Spleen (tissue), 7 donors: ENCODE data around the gene UBL7.

ENCODE experiments used
- CTCF ChIP-seq, 11 experiments: fragments of 200-600 bp in 7 of 11; fragments of 450-650 bp in 4 of 11; sonication (generic) in 4 of 11; IDR thresholded peaks in 8 of 11; conservative IDR thresholded peaks in 3 of 11; 1 replicate in 7 of 11; 2 replicates in 4 of 11; pipeline versions ENCODE4 v1.4.0 to v1.8.0; 2016 to 2021; ENCODE audit warnings: antibody characterized with exemption in 11 of 11, inconsistent platforms in 4 of 11, mild to moderate bottlenecking in 1 of 11
- POLR2A ChIP-seq, 3 donors: fragments of 450-650 bp; IDR thresholded peaks; one replicate each; pipeline ENCODE4 v1.5.1; 2017; ENCODE audit warnings: antibody characterized with exemption in 3 of 3, mild to moderate bottlenecking in 1 of 3
- donor health status: DM: no; HTN: no; CAD: no; lungs with moderate emphysema.
- donor health status: DM: no; HTN: no; CAD: no.
- donor health status: DM: no; HTN: no; CAD: no.

GRCh38 chr15:74488776-74489175 is 27.8 kb upstream of the UBL7 start:
- TF ChIP-seq POLR2A (IDR thresholded peaks at IDR 0.05), result no peak
- TF ChIP-seq CTCF (IDR thresholded peaks at IDR 0.05 in 8 of 11, conservative IDR thresholded peaks at IDR 0.05 in 3 of 11), result no peak
